Ovary (tissue), 9 donors: ENCODE measurements around the gene NUBPL. TPM values are rescaled to one million over a fixed set of nuclear protein-coding genes. Genes with fewer than 3 reads are reported as not detected.
"Not testable (repeated sequence)": the region's sequence is repeated elsewhere in the genome, so short reads cannot be mapped to it uniquely, and the experiment has no call there.

Source experiments
- DNase-seq, 5 donors: peaks; one replicate each; pipeline ENCODE4 v3.0.0-alpha.2; 2019 to 2020
- H3K27ac ChIP-seq, 2 donors: fragments of 200-600 bp; one replicate each; pipeline versions ENCODE4 v1.5.1 to v1.8.0; 2019 to 2022
- H3K27me3 ChIP-seq: fragments of 200-600 bp; one replicate; pipeline ENCODE4 v1.8.0; 2022
- H3K36me3 ChIP-seq: fragments of 200-600 bp; sonication (generic); one replicate; pipeline ENCODE4 v1.5.1; 2019
- H3K4me1 ChIP-seq: one replicate; pipeline ENCODE4 v1.8.1; 2013; ENCODE audit warnings: mild to moderate bottlenecking, moderate library complexity; ENCODE audit not compliant: insufficient read depth
- H3K4me3 ChIP-seq: fragments of 200-600 bp; sonication (generic); one replicate; pipeline ENCODE4 v1.5.1; 2017
- H3K9me3 ChIP-seq, 2 donors: fragments of 200-600 bp in 1 of 2; sonication (generic) in 1 of 2; one replicate each; pipeline versions ENCODE4 v1.5.1 to v1.8.1; 2013 to 2019; ENCODE audit warnings: mild to moderate bottlenecking in 1 of 2, moderate library complexity in 1 of 2
- CTCF ChIP-seq, 3 donors: fragments of 450-650 bp in 2 of 3; fragments of 200-600 bp in 1 of 3; IDR thresholded peaks; one replicate each; pipeline versions ENCODE4 v1.5.1 to v1.8.0; 2016 to 2022; ENCODE audit warnings: antibody characterized with exemption in 3 of 3, mild to moderate bottlenecking in 1 of 3
- EP300 ChIP-seq: sonication (generic); formaldehyde crosslinking; IDR thresholded peaks from one replicate; pipeline ENCODE4 v1.6.1; 2017; ENCODE audit warnings: antibody characterized with exemption
- POLR2A ChIP-seq: fragments of 450-650 bp; IDR thresholded peaks from one replicate; pipeline ENCODE4 v1.6.1; 2017; ENCODE audit warnings: antibody characterized with exemption, mild to moderate bottlenecking, moderate library complexity
- WGBS, 3 donors: extraction: QIAGEN DNeasy Blood & Tissue Kit in 1 of 3; methylation state at CpG; one replicate each; pipeline versions ENCODE4 v1.1.5 to v1.1.7; 2013 to 2017; 5-methylcytosine and 5-hydroxymethylcytosine counted together
- intact Hi-C, 4 donors: fragments of 100-400 bp; cut with DNase I; formaldehyde crosslinking; loops; one replicate each; pipeline versions ENCODE4 v1.11.0 to v1.15.1; 2022 to 2023
- polyA plus RNA-seq, 2 donors: library from polyadenylated mRNA; stranded (reverse); fragments of 200-250 nt in 1 of 2; fragments of 350-450 nt in 1 of 2; fragmentation: Illumina TruSeq in 1 of 2; extraction: RNeasy Lipid Tissue Mini Kit (QIAGEN cat#74804) in 1 of 2; gene quantifications; one replicate each; pipeline ENCODE4 v1.2.3, GENCODE V29; 2013 to 2014
- total RNA-seq, 7 donors: library from RNA; depleted of rRNA in 2 of 7; stranded (reverse); fragments of >200 nt in 2 of 7; fragmentation: NEBNext Ultra II Directional in 3 of 7; extraction: Animal tissue kit (Norgen Biotek cat#: 25700) in 3 of 7; gene quantifications; one replicate each; pipeline versions ENCODE4 v1.1.0 to v1.2.4, GENCODE V29; 2016 to 2023
- donor health status: DM: no; HTN: no; CAD: no; lungs with moderate emphysema.
- donor health status: DM: no; HTN: no; CAD: no.
- donor health status: Bipolar disorder and iron deficiency.
- donor health status: DM: yes; HTN: yes; CAD: no.
- donor health status: DM: no; HTN: no; CAD: no.
- donor health status: DM: yes; HTN: yes; CAD: no.

The NUBPL gene
- total and polyA plus RNA-seq, 9 donors, result 5.8 to 17.6 (median 14.0) TPM

- intact Hi-C loops, result no loop called here
- Histone ChIP-seq H3K27ac (no peak overlapping the region), H3K36me3 (no peaks in the 10 kb centered on the region), H3K9me3 (no peaks in the 10 kb centered on the region), H3K4me3 (no peak overlapping the region), H3K4me1 (no peaks in the 10 kb centered on the region), H3K27me3 (no peaks in the 10 kb centered on the region)
- no peak for DNase-seq
- 92 to 95% (median 94%) methylated on average over 2 of the region's 2 CpGs for WGBS, 3 donors
- TF ChIP-seq CTCF (IDR thresholded peaks at IDR 0.05) (no peak), POLR2A (no peak), EP300 (no peak)
Measured at GRCh38 chr14:31605702-31606101, 44.5 kb downstream of the NUBPL start.

GRCh38 chr14:31611778-31612433 lies 50.7 kb downstream of the NUBPL start:
- no peaks in the 10 kb centered on the region for H3K36me3 ChIP-seq
- no peak overlapping the region for H3K27ac ChIP-seq
- TF ChIP-seq CTCF (IDR thresholded peaks at IDR 0.05) (no peak), POLR2A (no peak), EP300 (no peak)
- H3K27me3 ChIP-seq, result no peaks in the 10 kb centered on the region
- no peaks in the 10 kb centered on the region for H3K9me3 ChIP-seq
- WGBS, 3 donors, result 97 to 98% (median 98%) methylated on average over 3 of the region's 3 CpGs
- no peaks in the 10 kb centered on the region for H3K4me1 ChIP-seq
- intact Hi-C loops, result no loop called here
- no peak for DNase-seq
- H3K4me3 ChIP-seq, result no peak overlapping the region

- no peak overlapping the region for H3K4me3 ChIP-seq
- DNase-seq, result no peak
- no peaks in the 10 kb centered on the region for H3K9me3 ChIP-seq
- 93 to 98% (median 97%) methylated on average over 5 of the region's 5 CpGs for WGBS, 3 donors
- H3K27ac ChIP-seq, result no peak overlapping the region
- H3K36me3 ChIP-seq, result no peaks in the 10 kb centered on the region
- intact Hi-C loops, result no loop called here
- H3K27me3 ChIP-seq, result no peaks in the 10 kb centered on the region
- TF ChIP-seq EP300 (no peak), CTCF (IDR thresholded peaks at IDR 0.05) (no peak), POLR2A (no peak)
- no peaks in the 10 kb centered on the region for H3K4me1 ChIP-seq
Measured at GRCh38 chr14:31613188-31613587, 52.0 kb downstream of the NUBPL start.

GRCh38 chr14:31618884-31619283 lies 57.7 kb downstream of the NUBPL start:
- H3K4me1 ChIP-seq, H3K36me3 ChIP-seq, H3K27me3 ChIP-seq, intact Hi-C loops, H3K4me3 ChIP-seq, H3K27ac ChIP-seq, H3K9me3 ChIP-seq, DNase-seq: not testable (repeated sequence)
- WGBS, 3 donors, result 95 to 97% (median 96%) methylated on average over 2 of the region's 2 CpGs

- no peak overlapping the region for H3K4me3 ChIP-seq
- H3K27ac ChIP-seq, result no peak overlapping the region
- H3K27me3 ChIP-seq, result no peaks in the 10 kb centered on the region
- no peaks in the 10 kb centered on the region for H3K4me1 ChIP-seq
- 93 to 98% (median 98%) methylated on average over 4 of the region's 4 CpGs for WGBS, 3 donors
- no peak for DNase-seq
- no peak for TF ChIP-seq EP300
- TF ChIP-seq CTCF (IDR thresholded peaks at IDR 0.05), result no peak
- TF ChIP-seq POLR2A, result no peak
- intact Hi-C loops, result no loop called here
- peaks cover 0 to 7% of the 10 kb centered on the region in 2 donors for H3K9me3 ChIP-seq
- no peaks in the 10 kb centered on the region for H3K36me3 ChIP-seq
Measured at GRCh38 chr14:31619440-31619839, 58.2 kb downstream of the NUBPL start.

GRCh38 chr14:31620898-31621297 lies 59.7 kb downstream of the NUBPL start:
- WGBS, 3 donors, result 96 to 97% (median 96%) methylated on average over 10 of the region's 10 CpGs
- intact Hi-C loops, H3K4me1 ChIP-seq, H3K36me3 ChIP-seq, DNase-seq, H3K27ac ChIP-seq, H3K9me3 ChIP-seq, H3K4me3 ChIP-seq, H3K27me3 ChIP-seq: not testable (repeated sequence)
